ENCODE measurements around the gene C1QTNF1.
"Not testable (repeated sequence)": the region's sequence is repeated elsewhere in the genome, so short reads cannot be mapped to it uniquely, and the experiment has no call there.

C1QTNF1 gene

GRCh38 chr17:79017546-79018369, 6.2 kb upstream of the C1QTNF1 start:
- DNase-seq (ENCODE audit: low read depth, low spot score), result no peak
- H3K9me3 ChIP-seq (ENCODE audit: insufficient read depth, low read length), result peaks cover 42% of the 10 kb centered on the region
- peaks cover 3% of the 10 kb centered on the region for H3K4me1 ChIP-seq (ENCODE audit: insufficient read depth, insufficient read length)
- no peak overlapping the region for H3K4me3 ChIP-seq (ENCODE audit: insufficient read length, low read depth)
- H3K9ac ChIP-seq (ENCODE audit: insufficient read length, low read depth), result no peak overlapping the region
- TF ChIP-seq YY1 (IDR thresholded peaks at IDR 0.05; ENCODE audit: insufficient read depth, insufficient read length) (no peak), SUZ12 (IDR thresholded peaks at IDR 0.05; ENCODE audit: extremely low read depth, insufficient read depth, insufficient read length) (no peak), ZNF274 (IDR thresholded peaks at IDR 0.05; ENCODE audit: low read depth, low read length) (no peak)
- H3K36me3 ChIP-seq (ENCODE audit: insufficient read depth, insufficient read length, low read length), result no peaks in the 10 kb centered on the region
- peaks cover 22% of the 10 kb centered on the region for H3K27me3 ChIP-seq (ENCODE audit: insufficient read depth, insufficient read length)

- peaks cover 28% of the 10 kb centered on the region for H3K27me3 ChIP-seq (ENCODE audit: insufficient read depth, insufficient read length)
- TF ChIP-seq YY1 (IDR thresholded peaks at IDR 0.05; ENCODE audit: insufficient read depth, insufficient read length), result no peak
- no peak for TF ChIP-seq ZNF274 (IDR thresholded peaks at IDR 0.05; ENCODE audit: low read depth, low read length)
- no peak for TF ChIP-seq SUZ12 (IDR thresholded peaks at IDR 0.05; ENCODE audit: extremely low read depth, insufficient read depth, insufficient read length)
- H3K36me3 ChIP-seq (ENCODE audit: insufficient read depth, insufficient read length, low read length), result no peaks in the 10 kb centered on the region
- no peak overlapping the region for H3K4me3 ChIP-seq (ENCODE audit: insufficient read length, low read depth)
- no peak overlapping the region for H3K9ac ChIP-seq (ENCODE audit: insufficient read length, low read depth)
- peaks cover 3% of the 10 kb centered on the region for H3K4me1 ChIP-seq (ENCODE audit: insufficient read depth, insufficient read length)
- H3K9me3 ChIP-seq (ENCODE audit: insufficient read depth, low read length), result peaks cover 37% of the 10 kb centered on the region
- no peak for DNase-seq (ENCODE audit: low read depth, low spot score)
Measured at GRCh38 chr17:79018370-79018695, 5.6 kb upstream of the C1QTNF1 start.

- peaks cover 3% of the 10 kb centered on the region for H3K4me1 ChIP-seq (ENCODE audit: insufficient read depth, insufficient read length)
- H3K9me3 ChIP-seq (ENCODE audit: insufficient read depth, low read length), result peaks cover 28% of the 10 kb centered on the region
- H3K27me3 ChIP-seq (ENCODE audit: insufficient read depth, insufficient read length), result peaks cover 37% of the 10 kb centered on the region
- H3K4me3 ChIP-seq (ENCODE audit: insufficient read length, low read depth), result no peak overlapping the region
- DNase-seq (ENCODE audit: low read depth, low spot score), result no peak
- no peak for TF ChIP-seq ZNF274 (IDR thresholded peaks at IDR 0.05; ENCODE audit: low read depth, low read length)
- no peak for TF ChIP-seq YY1 (IDR thresholded peaks at IDR 0.05; ENCODE audit: insufficient read depth, insufficient read length)
- no peak for TF ChIP-seq SUZ12 (IDR thresholded peaks at IDR 0.05; ENCODE audit: extremely low read depth, insufficient read depth, insufficient read length)
- H3K9ac ChIP-seq (ENCODE audit: insufficient read length, low read depth), result no peak overlapping the region
- no peaks in the 10 kb centered on the region for H3K36me3 ChIP-seq (ENCODE audit: insufficient read depth, insufficient read length, low read length)
Measured at GRCh38 chr17:79019261-79019631, 4.7 kb upstream of the C1QTNF1 start.

GRCh38 chr17:79019632-79020584, 4.1 kb upstream of the C1QTNF1 start:
- Histone ChIP-seq H3K36me3 (ENCODE audit: insufficient read depth, insufficient read length, low read length) (no peaks in the 10 kb centered on the region), H3K27me3 (ENCODE audit: insufficient read depth, insufficient read length) (peaks cover 44% of the 10 kb centered on the region), H3K4me1 (ENCODE audit: insufficient read depth, insufficient read length) (peaks cover 5% of the 10 kb centered on the region), H3K9ac (ENCODE audit: insufficient read length, low read depth) (no peak overlapping the region), H3K9me3 (ENCODE audit: insufficient read depth, low read length) (peaks cover 21% of the 10 kb centered on the region), H3K4me3 (ENCODE audit: insufficient read length, low read depth) (no peak overlapping the region)
- TF ChIP-seq SUZ12 (IDR thresholded peaks at IDR 0.05; ENCODE audit: extremely low read depth, insufficient read depth, insufficient read length) (no peak), ZNF274 (IDR thresholded peaks at IDR 0.05; ENCODE audit: low read depth, low read length) (no peak), YY1 (IDR thresholded peaks at IDR 0.05; ENCODE audit: insufficient read depth, insufficient read length) (no peak)
- no peak for DNase-seq (ENCODE audit: low read depth, low spot score)

GRCh38 chr17:79020631-79021301, 3.2 kb upstream of the C1QTNF1 start:
- Histone ChIP-seq H3K9ac (ENCODE audit: insufficient read length, low read depth) (no peak overlapping the region), H3K36me3 (ENCODE audit: insufficient read depth, insufficient read length, low read length) (no peaks in the 10 kb centered on the region), H3K9me3 (ENCODE audit: insufficient read depth, low read length) (peaks cover 13% of the 10 kb centered on the region), H3K4me3 (ENCODE audit: insufficient read length, low read depth) (no peak overlapping the region), H3K4me1 (ENCODE audit: insufficient read depth, insufficient read length) (peaks cover 8% of the 10 kb centered on the region), H3K27me3 (ENCODE audit: insufficient read depth, insufficient read length) (peaks cover 52% of the 10 kb centered on the region)
- no peak for TF ChIP-seq YY1 (IDR thresholded peaks at IDR 0.05; ENCODE audit: insufficient read depth, insufficient read length)
- TF ChIP-seq SUZ12 (IDR thresholded peaks at IDR 0.05; ENCODE audit: extremely low read depth, insufficient read depth, insufficient read length), result no peak
- TF ChIP-seq ZNF274 (IDR thresholded peaks at IDR 0.05; ENCODE audit: low read depth, low read length), result no peak
- no peak for DNase-seq (ENCODE audit: low read depth, low spot score)

- not testable (repeated sequence) for DNase-seq (ENCODE audit: low read depth, low spot score); H3K9ac ChIP-seq (ENCODE audit: insufficient read length, low read depth); H3K9me3 ChIP-seq (ENCODE audit: insufficient read depth, low read length); H3K4me3 ChIP-seq (ENCODE audit: insufficient read length, low read depth); H3K36me3 ChIP-seq (ENCODE audit: insufficient read depth, insufficient read length, low read length)
- H3K4me1 ChIP-seq (ENCODE audit: insufficient read depth, insufficient read length), result peaks cover 14% of the 10 kb centered on the region
- peaks cover 62% of the 10 kb centered on the region for H3K27me3 ChIP-seq (ENCODE audit: insufficient read depth, insufficient read length)
Measured at GRCh38 chr17:79021929-79022328, 2.0 kb upstream of the C1QTNF1 start.

Measured in NT2/D1 (cell line).